Endothelial cell of umbilical vein (primary cell): Measurements from ENCODE around the gene FYN. TPM values are rescaled to one million over a fixed set of nuclear protein-coding genes. Genes with fewer than 3 reads are reported as not detected.

Experiments used
- BruUV-seq: library from RNA; stranded (reverse); fragments of 400-500 nt; replicated peaks from 2 replicates; lab custom pipeline; 2021; lab: Mats Ljungman, UMichigan
- CTCF ChIA-PET: fragments of 300-600, 350-600 bp; sonication (Branson Sonifier 250); formaldehyde crosslinking; loops from one replicate; lab custom pipeline; 2021; ENCODE audit warnings: antibody characterized with exemption, inconsistent platforms; lab: Charles Lee
- POLR2A ChIA-PET: fragments of 300-600, 350-600 bp; sonication (Branson Sonifier 250); formaldehyde crosslinking; loops from one replicate; lab custom pipeline; 2021; ENCODE audit warnings: antibody characterized with exemption, inconsistent platforms; lab: Charles Lee
- DNase-seq: peaks from one replicate; pipeline ENCODE4 v3.0.0-alpha.2; 2011; ENCODE audit warnings: low read depth, low spot score
- FAIRE-seq: peaks from 2 replicates; lab custom pipeline; 2011; peaks lifted over from hg19 to GRCh38; lab: Jason Lieb, UNC
- H2AFZ ChIP-seq: 2 replicates; pipeline ENCODE4 v1.6.0; 2012; ENCODE audit warnings: low read depth, low read length, control low read depth, inconsistent platforms
- H3K27ac ChIP-seq: 2 replicates; pipeline ENCODE4 v1.5.1; 2011; ENCODE audit warnings: low read depth, mild to moderate bottlenecking, control low read depth, low read length, moderate library complexity; ENCODE audit not compliant: insufficient read depth
- H3K27me3 ChIP-seq, 2 experiments: 2 replicates each; pipeline versions ENCODE4 v1.6.0 to v1.6.1; 2011; ENCODE audit warnings: low read length in 2 of 2, mixed read lengths in 1 of 2; ENCODE audit not compliant: control insufficient read depth in 2 of 2, insufficient read depth in 2 of 2
- H3K36me3 ChIP-seq, 2 experiments: 2 replicates in 1 of 2; 3 replicates in 1 of 2; pipeline ENCODE4 v1.5.1; 2011; ENCODE audit warnings: low read length in 2 of 2, mild to moderate bottlenecking in 1 of 2, moderate library complexity in 1 of 2; ENCODE audit not compliant: control insufficient read depth in 2 of 2, insufficient read depth in 2 of 2; ENCODE audit errors: extremely low read depth in 1 of 2
- H3K4me1 ChIP-seq: 3 replicates; pipeline ENCODE4 v1.5.1; 2011; ENCODE audit warnings: mild to moderate bottlenecking, low read length; ENCODE audit not compliant: control insufficient read depth, insufficient read depth; ENCODE audit errors: extremely low read depth
- H3K4me2 ChIP-seq: 2 replicates; pipeline ENCODE4 v1.6.1; 2011; ENCODE audit warnings: low read length, control low read depth, mixed read lengths; ENCODE audit not compliant: insufficient read depth
- H3K4me3 ChIP-seq, 3 experiments: fragments of 200-600 bp in 1 of 3; sonication (generic), shearing (Covaris generic) in 1 of 3; replicated peaks in 1 of 3; 2 replicates each; pipeline ENCODE4 v1.5.1; 2011 to 2016; ENCODE audit warnings: control low read depth in 3 of 3, low read length in 3 of 3, mild to moderate bottlenecking in 2 of 3, inconsistent platforms in 1 of 3, low read depth in 1 of 3, moderate library complexity in 1 of 3; ENCODE audit not compliant: insufficient read depth in 1 of 3
- H3K79me2 ChIP-seq: 2 replicates; pipeline ENCODE4 v1.6.0; 2012; ENCODE audit warnings: low read length, inconsistent platforms; ENCODE audit not compliant: control insufficient read depth, insufficient read depth
- H3K9ac ChIP-seq: replicated peaks from 2 replicates; pipeline ENCODE3; 2011; ENCODE audit warnings: low read length, control low read depth; ENCODE audit not compliant: insufficient read depth; ENCODE audit errors: extremely low read depth
- H3K9me1 ChIP-seq: replicated peaks from 3 replicates; pipeline ENCODE4 v1.6.0; 2011; ENCODE audit warnings: mild to moderate bottlenecking, low read length; ENCODE audit not compliant: control insufficient read depth, insufficient read depth; ENCODE audit errors: extremely low read depth
- H3K9me3 ChIP-seq: replicated peaks from 2 replicates; pipeline ENCODE4 v1.5.1; 2012; ENCODE audit warnings: low read length, inconsistent platforms; ENCODE audit not compliant: control insufficient read depth, insufficient read depth
- H4K20me1 ChIP-seq: replicated peaks from 2 replicates; pipeline ENCODE3; 2011; ENCODE audit warnings: mild to moderate bottlenecking, low read length; ENCODE audit not compliant: control insufficient read depth, insufficient read depth; ENCODE audit errors: extremely low read depth
- FOS ChIP-seq: IDR thresholded peaks from 2 replicates; pipeline ENCODE4 v1.6.1; 2011; ENCODE audit warnings: mild to moderate bottlenecking, low read length, moderate library complexity, borderline replicate concordance; ENCODE audit not compliant: insufficient read depth
- GATA2 ChIP-seq: IDR thresholded peaks from 2 replicates; pipeline ENCODE4 v1.7.0; 2011; ENCODE audit warnings: low read depth, mild to moderate bottlenecking, moderate library complexity, mixed read lengths, low read length; ENCODE audit not compliant: insufficient read length, insufficient read depth
- dilution Hi-C: fragments of 300-500 bp; cut with MboI; formaldehyde crosslinking; loops from one replicate; pipeline ENCODE4 v1.15.0; 2019; ENCODE audit warnings: low sequenced_read_pairs; ENCODE audit not compliant: extremely low pct_ligation_motif_present
- intact Hi-C: fragments of 100-400 bp; cut with micrococcal nuclease; formaldehyde crosslinking; loops from one replicate; pipeline ENCODE4 v1.10.0; 2022
- polyA plus RNA-seq, 4 experiments: library from polyadenylated mRNA; depleted of rRNA in 3 of 4; stranded (reverse) in 3 of 4; unstranded in 1 of 4; fragments of >200 nt; gene quantifications; 2 replicates each; pipeline versions ENCODE4 v1.2.1 to v1.2.3, GENCODE V29; 2011 to 2012; ENCODE audit warnings: missing spikeins in 1 of 4
- total RNA-seq: library from RNA; stranded (reverse); gene quantifications from 2 replicates; pipeline ENCODE4 v1.2.3, GENCODE V29; 2021
- TF ChIP-seq, protein P1 (sequence below): IDR thresholded peaks from 2 replicates; pipeline ENCODE4 v1.6.1; 2011; ENCODE audit not compliant: insufficient read depth, insufficient read length
- TF ChIP-seq, protein P2 (sequence below), 2 donors: IDR thresholded peaks; 1 replicate in 1 of 2; 2 replicates in 1 of 2; pipeline ENCODE4 v1.5.1; 2011; ENCODE audit warnings: low read length in 2 of 2, mild to moderate bottlenecking in 2 of 2, moderate library complexity in 2 of 2, control low read depth in 1 of 2, inconsistent platforms in 1 of 2, low read depth in 1 of 2; ENCODE audit not compliant: insufficient read depth in 1 of 2; ENCODE audit errors: extremely low read depth in 1 of 2

Gene FYN
- total and polyA plus RNA-seq, 2 donors (not counting 3 experiments of a cell fraction or from before 2014, with no cell fraction given), result 69.0 to 143 TPM

DNA sequence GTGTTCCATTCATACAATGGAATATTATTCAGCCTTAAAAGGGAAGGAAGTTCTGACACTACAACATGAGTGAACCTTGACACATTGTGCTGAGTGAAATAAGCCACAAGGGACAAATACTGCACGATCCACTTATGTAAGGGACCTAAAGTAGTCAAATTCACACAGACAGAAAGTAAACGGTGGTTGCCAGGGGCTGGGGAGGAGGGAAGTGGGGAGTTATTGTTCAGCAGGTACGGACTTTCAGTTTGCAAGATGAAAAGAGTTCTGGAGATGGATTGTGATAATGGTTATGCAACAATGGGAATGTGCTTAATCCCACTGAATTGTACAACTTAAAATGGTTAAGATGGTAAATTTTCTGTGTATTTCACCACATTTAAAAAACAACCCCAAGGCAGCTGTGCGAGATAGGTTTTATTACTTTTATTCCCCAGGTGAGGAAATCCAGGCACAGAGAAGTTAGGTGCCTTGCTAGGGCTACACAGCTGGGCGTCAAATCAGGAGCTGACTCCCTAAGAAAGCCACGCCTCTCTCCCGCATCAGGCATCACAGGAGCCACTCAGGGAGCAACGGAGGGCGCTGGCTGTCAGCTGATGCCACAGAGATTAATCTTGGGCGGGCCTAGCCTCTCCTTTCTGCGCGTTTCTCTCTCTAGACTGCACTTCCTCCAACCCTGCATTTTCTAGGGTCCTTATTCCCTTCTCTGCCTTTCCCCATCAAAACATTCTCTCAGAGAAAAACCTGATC, 258.2 kb downstream of the FYN start:
- Histone ChIP-seq H3K4me2 (no peak overlapping the region), H3K9ac (no peak overlapping the region)

DNA sequence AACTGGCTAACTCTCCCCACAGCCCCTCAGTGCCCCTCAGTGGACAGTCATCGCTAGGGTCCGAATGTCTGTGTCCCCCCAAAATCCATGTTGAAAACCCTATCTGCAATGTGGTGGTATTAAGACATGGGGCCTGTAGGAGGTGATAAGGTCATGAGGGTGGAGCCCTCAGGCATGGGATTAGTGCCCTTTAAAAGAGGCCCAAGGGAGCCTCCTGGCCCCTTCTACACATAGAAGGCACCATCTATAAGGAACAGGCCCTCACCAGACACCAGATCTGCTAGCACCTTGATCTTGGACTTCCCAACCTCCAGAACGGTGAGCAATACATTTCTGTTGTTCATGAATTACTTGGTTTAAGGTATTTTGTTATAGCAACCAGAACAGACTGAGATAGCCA, 260.9 kb downstream of the FYN start:
- Histone ChIP-seq H2AFZ (no peak overlapping the region), H3K9me1 (no peaks in the 10 kb centered on the region), H4K20me1 (no peaks in the 10 kb centered on the region), H3K27ac (no peak overlapping the region), H3K36me3 (no peaks in the 10 kb centered on the region), H3K27me3 (peaks cover 0 to 5% of the 10 kb centered on the region in 2 experiments), H3K9ac (no peak overlapping the region), H3K4me1 (peaks cover 6% of the 10 kb centered on the region), H3K4me2 (no peak overlapping the region), H3K9me3 (no peaks in the 10 kb centered on the region), H3K4me3 (no peak overlapping the region), H3K79me2 (no peaks in the 10 kb centered on the region)
- ChIA-PET CTCF (interaction anchor here (1.7 kb wide), 1 partner anchor 8 kb away, joined by 6 read pairs; no protein-coding TSS in a partner anchor), POLR2A (no interaction called here)
- no TSS peak for BruUV-seq
- intact Hi-C loops (no loop called here), dilution Hi-C loops (no loop called here)
- TF ChIP-seq GATA2, result no peak
- TF ChIP-seq, protein P1, sequence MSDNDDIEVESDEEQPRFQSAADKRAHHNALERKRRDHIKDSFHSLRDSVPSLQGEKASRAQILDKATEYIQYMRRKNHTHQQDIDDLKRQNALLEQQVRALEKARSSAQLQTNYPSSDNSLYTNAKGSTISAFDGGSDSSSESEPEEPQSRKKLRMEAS, result no peak
- TF ChIP-seq, protein P2, sequence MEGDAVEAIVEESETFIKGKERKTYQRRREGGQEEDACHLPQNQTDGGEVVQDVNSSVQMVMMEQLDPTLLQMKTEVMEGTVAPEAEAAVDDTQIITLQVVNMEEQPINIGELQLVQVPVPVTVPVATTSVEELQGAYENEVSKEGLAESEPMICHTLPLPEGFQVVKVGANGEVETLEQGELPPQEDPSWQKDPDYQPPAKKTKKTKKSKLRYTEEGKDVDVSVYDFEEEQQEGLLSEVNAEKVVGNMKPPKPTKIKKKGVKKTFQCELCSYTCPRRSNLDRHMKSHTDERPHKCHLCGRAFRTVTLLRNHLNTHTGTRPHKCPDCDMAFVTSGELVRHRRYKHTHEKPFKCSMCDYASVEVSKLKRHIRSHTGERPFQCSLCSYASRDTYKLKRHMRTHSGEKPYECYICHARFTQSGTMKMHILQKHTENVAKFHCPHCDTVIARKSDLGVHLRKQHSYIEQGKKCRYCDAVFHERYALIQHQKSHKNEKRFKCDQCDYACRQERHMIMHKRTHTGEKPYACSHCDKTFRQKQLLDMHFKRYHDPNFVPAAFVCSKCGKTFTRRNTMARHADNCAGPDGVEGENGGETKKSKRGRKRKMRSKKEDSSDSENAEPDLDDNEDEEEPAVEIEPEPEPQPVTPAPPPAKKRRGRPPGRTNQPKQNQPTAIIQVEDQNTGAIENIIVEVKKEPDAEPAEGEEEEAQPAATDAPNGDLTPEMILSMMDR (IDR thresholded peaks at IDR 0.05; ENCODE audit: extremely low read depth in 1 of 2, insufficient read depth in 1 of 2, low read depth in 1 of 2, low read length in 2 of 2), result no peak
- no peak for DNase-seq
- FAIRE-seq, result no peak

More for the DNA sequence above, 258.2 kb downstream of the FYN start:
- Histone ChIP-seq H4K20me1 (no peaks in the 10 kb centered on the region), H3K4me1 (no peaks in the 10 kb centered on the region), H3K9me3 (no peaks in the 10 kb centered on the region), H3K79me2 (no peaks in the 10 kb centered on the region), H3K27me3 (peaks cover 0 to 6% of the 10 kb centered on the region in 2 experiments), H3K27ac (no peak overlapping the region), H3K4me3 (no peak overlapping the region), H2AFZ (no peak overlapping the region), H3K9me1 (no peaks in the 10 kb centered on the region), H3K36me3 (no peaks in the 10 kb centered on the region)
- intact Hi-C loops, result no loop called here
- POLR2A ChIA-PET, result no interaction called here
- peak; percentile 47 for FAIRE-seq
- no TSS peak for BruUV-seq
- CTCF ChIA-PET, result interaction anchor here (1.9 kb wide), 1 partner anchor 11 kb away, joined by 5 read pairs; no protein-coding TSS in a partner anchor
- DNase-seq, result peak; percentile 40
- TF ChIP-seq FOS, result no peak
- dilution Hi-C loops, result no loop called here
